Vagina (tissue), 2 donors: ENCODE results near the gene ARHGAP24.

Source experiments
- CTCF ChIP-seq, 3 experiments: fragments of 450-650 bp in 2 of 3; fragments of 200-600 bp in 1 of 3; sonication (generic) in 1 of 3; IDR thresholded peaks; one replicate each; pipeline ENCODE4 v1.5.1; 2017 to 2019; ENCODE audit warnings: antibody characterized with exemption in 3 of 3, mild to moderate bottlenecking in 2 of 3, moderate library complexity in 2 of 3
- POLR2A ChIP-seq, 2 donors: fragments of 450-650 bp; IDR thresholded peaks; one replicate each; pipeline ENCODE4 v1.6.1; 2017; ENCODE audit warnings: antibody characterized with exemption in 2 of 2, mild to moderate bottlenecking in 2 of 2, moderate library complexity in 2 of 2

DNA sequence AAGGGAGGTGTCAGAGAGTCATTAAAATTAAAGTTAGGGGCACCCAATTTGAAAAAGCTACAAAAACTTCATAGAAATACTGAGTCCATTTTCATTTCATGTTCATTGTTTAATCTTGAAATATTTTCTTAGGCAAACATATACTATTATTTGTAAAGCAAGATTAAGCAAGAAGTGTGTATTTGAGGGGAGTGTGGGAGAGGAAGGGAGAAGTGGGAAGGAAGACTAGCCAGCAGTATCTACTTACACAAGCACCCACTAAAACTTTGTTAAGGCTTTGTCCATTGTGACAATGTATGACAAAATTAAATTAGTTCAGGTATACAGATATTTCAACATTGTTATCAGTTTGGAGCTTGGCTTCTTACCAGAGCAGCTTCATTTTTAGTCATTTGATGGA, 222.9 kb downstream of the ARHGAP24 start:
- TF ChIP-seq POLR2A (IDR thresholded peaks at IDR 0.05) (no peak), CTCF (IDR thresholded peaks at IDR 0.05) (no peak)
